HepG2 (cell line): ENCODE data around the gene KCTD18. TPM values are rescaled to one million over a fixed set of nuclear protein-coding genes. Genes with fewer than 3 reads are reported as not detected.

Source experiments
- ATAC-seq: fragments of 200-7000 bp; cut with Tn5 transposase; 3 replicates; pipeline ENCODE4 v1.9.1; 2020; ENCODE audit warnings: mild to moderate bottlenecking, moderate library complexity
- BruUV-seq: library from RNA; stranded (reverse); fragments of 400-500 nt; replicated peaks from 2 replicates; lab custom pipeline; 2021; lab: Mats Ljungman, UMichigan
- CTCF ChIA-PET: fragments of 300-600 bp; formaldehyde crosslinking; extraction: SDS; loops from one replicate; lab custom pipeline; 2021; ENCODE audit warnings: low total read pairs, inconsistent platforms, low intra/inter-chr PET ratio; lab: Yijun Ruan, JAX
- POLR2A ChIA-PET: fragments of 350-600 bp; sonication (Branson Sonifier 250); formaldehyde crosslinking; loops from one replicate; lab custom pipeline; 2020; ENCODE audit warnings: antibody characterized with exemption, inconsistent platforms; lab: Yijun Ruan, JAX
- DNase-seq: peaks from one replicate; pipeline ENCODE4 v3.0.0-alpha.2; 2015; ENCODE audit warnings: low spot score
- FAIRE-seq: peaks from 3 replicates; lab custom pipeline; 2011; peaks lifted over from hg19 to GRCh38; lab: Jason Lieb, UNC
- H2AFZ ChIP-seq: one replicate; pipeline ENCODE4 v1.6.1; 2011; ENCODE audit warnings: low read length, inconsistent platforms
- H3K27ac ChIP-seq: fragments of 300-600 bp; 3 replicates; pipeline ENCODE4 v1.8.0; 2011; ENCODE audit warnings: mixed run types, mild to moderate bottlenecking, mixed read lengths, low read length, inconsistent platforms; ENCODE audit not compliant: insufficient read depth; ENCODE audit errors: extremely low read length
- H3K27me3 ChIP-seq, 2 experiments: fragments of 200-600 bp in 1 of 2; 2 replicates in 1 of 2; 3 replicates in 1 of 2; pipeline versions ENCODE4 v1.6.0 to v1.8.0; 2011; ENCODE audit warnings: low read length in 2 of 2, mild to moderate bottlenecking in 2 of 2, moderate library complexity in 2 of 2, inconsistent platforms in 1 of 2; ENCODE audit not compliant: insufficient read depth in 2 of 2, control insufficient read depth in 1 of 2
- H3K36me3 ChIP-seq, 2 experiments: fragments of 200-600 bp in 1 of 2; replicated peaks in 1 of 2; 2 replicates in 1 of 2; 3 replicates in 1 of 2; pipeline versions ENCODE4 v1.5.1 to v1.8.0; 2011; ENCODE audit warnings: low read length in 2 of 2, inconsistent platforms in 1 of 2; ENCODE audit not compliant: insufficient read depth in 2 of 2, control insufficient read depth in 1 of 2
- H3K4me1 ChIP-seq: 2 replicates; pipeline ENCODE4 v1.5.1; 2012; ENCODE audit warnings: low read length, inconsistent platforms; ENCODE audit not compliant: insufficient read depth
- H3K4me2 ChIP-seq: 2 replicates; pipeline ENCODE4 v1.6.0; 2011; ENCODE audit warnings: low read depth, low read length, inconsistent platforms
- H3K4me3 ChIP-seq, 3 experiments: fragments of 200-600 bp in 1 of 3; sonication (generic), shearing (Covaris generic) in 1 of 3; replicated peaks in 1 of 3; 2 replicates each; pipeline ENCODE4 v1.5.1; 2011 to 2016; ENCODE audit warnings: low read length in 3 of 3, inconsistent platforms in 2 of 3, low read depth in 2 of 3, mild to moderate bottlenecking in 2 of 3, control low read depth in 1 of 3, mixed read lengths in 1 of 3; ENCODE audit not compliant: insufficient read depth in 1 of 3
- H3K79me2 ChIP-seq: one replicate; pipeline ENCODE4 v1.6.1; 2011; ENCODE audit warnings: low read length, inconsistent platforms; ENCODE audit not compliant: insufficient read depth
- H3K9ac ChIP-seq: 2 replicates; pipeline ENCODE4 v1.6.0; 2011; ENCODE audit warnings: mild to moderate bottlenecking, low read depth, low read length, inconsistent platforms; ENCODE audit not compliant: insufficient read depth
- H3K9me3 ChIP-seq: 2 replicates; pipeline ENCODE4 v1.5.1; 2012; ENCODE audit warnings: mild to moderate bottlenecking, low read length
- H4K20me1 ChIP-seq: 2 replicates; pipeline ENCODE4 v1.6.0; 2011; ENCODE audit warnings: inconsistent platforms, mild to moderate bottlenecking, low read length, moderate library complexity; ENCODE audit not compliant: insufficient read depth
- AGO2 ChIP-seq: fragments of 200-400 bp; formaldehyde crosslinking; optimal IDR thresholded peaks from 2 replicates; pipeline ENCODE3; 2017; ENCODE audit warnings: mild to moderate bottlenecking, low read depth, low read length, moderate library complexity
- AKAP8 ChIP-seq: sonication (generic); formaldehyde crosslinking; IDR thresholded peaks from 2 replicates; pipeline ENCODE4 v1.5.1; 2020; ENCODE audit warnings: mild to moderate bottlenecking, missing genetic modification reagents
- DMTF1 ChIP-seq: sonication (generic); formaldehyde crosslinking; IDR thresholded peaks from 2 replicates; pipeline ENCODE4 v1.4.0; 2020; ENCODE audit warnings: mild to moderate bottlenecking, missing genetic modification reagents
- GZF1 ChIP-seq: sonication (generic); formaldehyde crosslinking; IDR thresholded peaks from 2 replicates; pipeline ENCODE4 v1.5.1; 2020; ENCODE audit warnings: mild to moderate bottlenecking, missing genetic modification reagents
- HNF4A ChIP-seq: sonication (generic); formaldehyde crosslinking; IDR thresholded peaks from 2 replicates; pipeline ENCODE4 v1.4.0; 2020; ENCODE audit warnings: missing genetic modification reagents
- KLF12 ChIP-seq: sonication (generic); formaldehyde crosslinking; IDR thresholded peaks from 2 replicates; pipeline ENCODE4 v1.4.0; 2020; ENCODE audit warnings: missing genetic modification reagents, borderline replicate concordance
- ZBTB8A ChIP-seq: sonication (generic); formaldehyde crosslinking; IDR thresholded peaks from 2 replicates; pipeline ENCODE4 v1.4.0; 2020; ENCODE audit warnings: mild to moderate bottlenecking, low read depth, missing genetic modification reagents, borderline replicate concordance
- ZNF776 ChIP-seq: sonication (generic); formaldehyde crosslinking; IDR thresholded peaks from 2 replicates; pipeline ENCODE4 v1.4.0; 2020; ENCODE audit warnings: mild to moderate bottlenecking, missing genetic modification reagents
- WGBS: methylation state at CpG from one replicate; pipeline ENCODE4 v1.1.6; 2017; ENCODE audit warnings: low lambda C conversion rate; 5-methylcytosine and 5-hydroxymethylcytosine counted together
- in situ Hi-C: cut with HindIII; loops from 2 replicates; pipeline ENCODE4 v1.10.0; 2017; ENCODE audit warnings: low pct_unique_long_range_greater_than_20kb; ENCODE audit not compliant: extremely low pct_ligation_motif_present
- intact Hi-C: fragments of 100-400 bp; cut with micrococcal nuclease; formaldehyde crosslinking; loops from one replicate; pipeline ENCODE4 v1.10.0; 2022; ENCODE audit not compliant: unreplicated experiment
- polyA plus RNA-seq, 8 experiments: library from polyadenylated mRNA; depleted of rRNA in 3 of 8; stranded (reverse) in 7 of 8; unstranded in 1 of 8; fragments of >200 nt; fragmentation: Illumina TruSeq in 4 of 8; extraction: Trizol in 4 of 8; gene quantifications; 2 replicates each; pipeline versions ENCODE4 v1.2.1 to v1.2.3, GENCODE V29; 2011 to 2016; ENCODE audit warnings: low read depth in 4 of 8, missing spikeins in 1 of 8, mixed read lengths in 1 of 8; ENCODE audit not compliant: insufficient read depth in 1 of 8
- total RNA-seq, 5 experiments: library from RNA; depleted of rRNA; stranded (reverse); fragments of >200 nt; fragmentation: Illumina TruSeq; extraction: Trizol; gene quantifications; 2 replicates each; pipeline ENCODE4 v1.2.3, GENCODE V29; 2016; ENCODE audit warnings: low read depth in 1 of 5
- TF ChIP-seq, protein P1 (sequence below): IDR thresholded peaks from 2 replicates; pipeline ENCODE4 v1.6.1; 2016; ENCODE audit warnings: mild to moderate bottlenecking, missing biosample characterization, missing genetic modification reagents

Gene KCTD18
- total and polyA plus RNA-seq, 2 of the 13 experiments (the other 11 are each of a cell fraction or from before 2014, with no cell fraction given): 2.2 to 7.1 TPM

GRCh38 chr2:200490001-200490400 is 19.9 kb downstream of the KCTD18 start:
- intact Hi-C loops (no loop called here), in situ Hi-C loops (no loop called here)
- Histone ChIP-seq H3K79me2 (no peaks in the 10 kb centered on the region), H3K27ac (no peak overlapping the region), H3K4me2 (no peak overlapping the region), H3K4me3 (no peak overlapping the region), H3K27me3 (no peaks in the 10 kb centered on the region), H3K36me3 (peaks cover 0 to 6% of the 10 kb centered on the region in 2 experiments; a peak in 2 of 5 replicates), H2AFZ (no peak overlapping the region), H3K9me3 (no peaks in the 10 kb centered on the region), H4K20me1 (no peaks in the 10 kb centered on the region), H3K9ac (no peak overlapping the region), H3K4me1 (peaks cover 8% of the 10 kb centered on the region; the same call in 1 of the 2 replicates)
- POLR2A ChIA-PET: no interaction called here
- CTCF ChIA-PET: no interaction called here
- no peak for TF ChIP-seq AKAP8 (CRISPR knock-in tag)
- TF ChIP-seq AGO2: peak; percentile 83
- no TSS peak for BruUV-seq
- WGBS: 97% methylated on average over 22 of the region's 22 CpGs
- ATAC-seq: peak; percentile 18; the same call in 2 of the 3 replicates
- no peak for FAIRE-seq
- DNase-seq: no peak

GRCh38 chr2:200488169-200488568 is 21.7 kb downstream of the KCTD18 start:
- Histone ChIP-seq H3K4me2 (no peak overlapping the region), H3K36me3 (peaks cover 0 to 6% of the 10 kb centered on the region in 2 experiments; a peak in 1 of 5 replicates), H3K9me3 (no peaks in the 10 kb centered on the region), H3K4me3 (no peak overlapping the region), H3K4me1 (peaks cover 23% of the 10 kb centered on the region), H3K9ac (no peak overlapping the region), H3K27me3 (no peaks in the 10 kb centered on the region), H4K20me1 (no peaks in the 10 kb centered on the region), H3K79me2 (no peaks in the 10 kb centered on the region), H2AFZ (no peak overlapping the region), H3K27ac (no peak overlapping the region)
- 91% methylated on average over 4 of the region's 4 CpGs for WGBS
- intact Hi-C loops: loop anchor here (10.0 kb wide), 1 partner anchor 247 kb away; no protein-coding TSS in a partner anchor
- ATAC-seq: no peak
- in situ Hi-C loops: loop anchor here (10.0 kb wide), 2 partner anchors 217 to 513 kb away; no protein-coding TSS in a partner anchor
- BruUV-seq: no TSS peak
- DNase-seq: no peak
- CTCF ChIA-PET: no interaction called here
- POLR2A ChIA-PET: no interaction called here
- TF ChIP-seq HNF4A (CRISPR knock-in tag) (no peak), DMTF1 (CRISPR knock-in tag) (no peak), GZF1 (no peak), KLF12 (no peak), ZNF776 (CRISPR knock-in tag) (no peak), ZBTB8A (CRISPR knock-in tag) (no peak)
- TF ChIP-seq, protein P1, sequence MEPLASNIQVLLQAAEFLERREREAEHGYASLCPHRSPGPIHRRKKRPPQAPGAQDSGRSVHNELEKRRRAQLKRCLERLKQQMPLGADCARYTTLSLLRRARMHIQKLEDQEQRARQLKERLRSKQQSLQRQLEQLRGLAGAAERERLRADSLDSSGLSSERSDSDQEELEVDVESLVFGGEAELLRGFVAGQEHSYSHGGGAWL: no peak
- FAIRE-seq: no peak
